Measurements from ENCODE around the gene NCAN. TPM values are rescaled to one million over a fixed set of nuclear protein-coding genes. Genes with fewer than 3 reads are reported as not detected.

Gene NCAN
- total RNA-seq, 1 experiment from 2014 or later: 0.15 TPM

DNA sequence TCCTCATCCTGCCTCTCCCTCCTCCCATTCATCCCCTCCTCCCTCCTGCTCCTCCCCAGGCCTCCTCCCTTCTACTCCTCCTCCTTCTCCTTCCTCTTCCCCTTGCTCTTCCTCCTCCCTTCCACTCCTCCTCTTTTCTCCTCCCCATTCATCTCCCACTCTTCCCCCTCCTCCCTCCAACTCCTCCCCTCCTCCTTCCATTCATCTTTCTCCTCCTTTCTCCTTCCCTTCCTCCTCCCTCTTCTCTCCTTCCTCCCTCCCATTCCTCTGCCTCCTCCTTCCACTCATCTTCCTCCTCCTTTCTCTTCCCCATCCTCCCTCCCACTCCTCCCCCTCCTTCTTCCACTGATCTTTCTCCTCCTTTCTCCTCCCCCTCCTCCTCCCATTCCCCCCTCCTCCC is 27.9 kb downstream of the NCAN start:
- POLR2A ChIA-PET: no interaction called here

DNA sequence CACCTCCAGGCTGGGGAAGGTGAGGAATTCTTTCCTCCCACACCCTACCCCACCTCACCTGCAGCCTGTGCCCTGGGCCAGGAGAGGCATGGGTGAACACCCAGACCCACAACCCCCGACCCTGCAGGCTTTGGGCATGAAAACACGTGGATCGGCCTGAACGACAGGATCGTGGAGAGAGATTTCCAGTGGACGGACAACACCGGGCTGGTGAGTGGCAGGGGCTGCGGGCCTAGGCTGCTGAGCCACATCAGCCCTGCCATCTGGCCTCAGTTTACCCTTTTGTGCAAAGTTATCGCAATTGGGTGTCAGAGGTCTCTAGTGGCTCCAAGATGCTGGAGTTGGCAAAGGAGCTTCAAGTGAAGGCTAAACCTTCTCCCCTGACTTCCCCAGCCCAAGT is 28.7 kb downstream of the NCAN start:
- CTCF ChIA-PET: no interaction called here
- intact Hi-C loops (cut with micrococcal nuclease; ENCODE audit: unreplicated experiment): no loop called here

More for the DNA sequence above, 27.9 kb downstream of the NCAN start:
- in situ Hi-C loops (cut with HindIII; ENCODE audit: low pct_unique_long_range_greater_than_20kb, low sequenced_read_pairs): no loop called here
- no peaks in the 10 kb centered on the region for H3K27me3 ChIP-seq (ENCODE audit: control insufficient read depth, insufficient read depth, low read length)
- BruUV-seq (replicated peaks): no TSS peak
- H3K27ac ChIP-seq (ENCODE audit: low read length): no peak overlapping the region
- H3K9me3 ChIP-seq (ENCODE audit: control insufficient read depth, insufficient read depth, low read depth, low read length): peaks cover 3% of the 10 kb centered on the region; the same call in 1 of the 2 replicates
- intact Hi-C loops (cut with micrococcal nuclease; ENCODE audit: unreplicated experiment): no loop called here
- H3K4me1 ChIP-seq (ENCODE audit: control insufficient read depth, insufficient read depth, low read length): no peaks in the 10 kb centered on the region
- no peak for TF ChIP-seq SIN3A (IDR thresholded peaks at IDR 0.05; ENCODE audit: borderline replicate concordance, insufficient read depth, low read depth, low read length)
- TF ChIP-seq, protein P1, sequence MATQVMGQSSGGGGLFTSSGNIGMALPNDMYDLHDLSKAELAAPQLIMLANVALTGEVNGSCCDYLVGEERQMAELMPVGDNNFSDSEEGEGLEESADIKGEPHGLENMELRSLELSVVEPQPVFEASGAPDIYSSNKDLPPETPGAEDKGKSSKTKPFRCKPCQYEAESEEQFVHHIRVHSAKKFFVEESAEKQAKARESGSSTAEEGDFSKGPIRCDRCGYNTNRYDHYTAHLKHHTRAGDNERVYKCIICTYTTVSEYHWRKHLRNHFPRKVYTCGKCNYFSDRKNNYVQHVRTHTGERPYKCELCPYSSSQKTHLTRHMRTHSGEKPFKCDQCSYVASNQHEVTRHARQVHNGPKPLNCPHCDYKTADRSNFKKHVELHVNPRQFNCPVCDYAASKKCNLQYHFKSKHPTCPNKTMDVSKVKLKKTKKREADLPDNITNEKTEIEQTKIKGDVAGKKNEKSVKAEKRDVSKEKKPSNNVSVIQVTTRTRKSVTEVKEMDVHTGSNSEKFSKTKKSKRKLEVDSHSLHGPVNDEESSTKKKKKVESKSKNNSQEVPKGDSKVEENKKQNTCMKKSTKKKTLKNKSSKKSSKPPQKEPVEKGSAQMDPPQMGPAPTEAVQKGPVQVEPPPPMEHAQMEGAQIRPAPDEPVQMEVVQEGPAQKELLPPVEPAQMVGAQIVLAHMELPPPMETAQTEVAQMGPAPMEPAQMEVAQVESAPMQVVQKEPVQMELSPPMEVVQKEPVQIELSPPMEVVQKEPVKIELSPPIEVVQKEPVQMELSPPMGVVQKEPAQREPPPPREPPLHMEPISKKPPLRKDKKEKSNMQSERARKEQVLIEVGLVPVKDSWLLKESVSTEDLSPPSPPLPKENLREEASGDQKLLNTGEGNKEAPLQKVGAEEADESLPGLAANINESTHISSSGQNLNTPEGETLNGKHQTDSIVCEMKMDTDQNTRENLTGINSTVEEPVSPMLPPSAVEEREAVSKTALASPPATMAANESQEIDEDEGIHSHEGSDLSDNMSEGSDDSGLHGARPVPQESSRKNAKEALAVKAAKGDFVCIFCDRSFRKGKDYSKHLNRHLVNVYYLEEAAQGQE (IDR thresholded peaks at IDR 0.05; ENCODE audit: insufficient read depth in 1 of 2, low read depth in 2 of 2, low read length in 1 of 2): no peak
- no peak for TF ChIP-seq TCF7L2 (IDR thresholded peaks at IDR 0.05; ENCODE audit: low read depth, low read length)
- TF ChIP-seq, protein P2, sequence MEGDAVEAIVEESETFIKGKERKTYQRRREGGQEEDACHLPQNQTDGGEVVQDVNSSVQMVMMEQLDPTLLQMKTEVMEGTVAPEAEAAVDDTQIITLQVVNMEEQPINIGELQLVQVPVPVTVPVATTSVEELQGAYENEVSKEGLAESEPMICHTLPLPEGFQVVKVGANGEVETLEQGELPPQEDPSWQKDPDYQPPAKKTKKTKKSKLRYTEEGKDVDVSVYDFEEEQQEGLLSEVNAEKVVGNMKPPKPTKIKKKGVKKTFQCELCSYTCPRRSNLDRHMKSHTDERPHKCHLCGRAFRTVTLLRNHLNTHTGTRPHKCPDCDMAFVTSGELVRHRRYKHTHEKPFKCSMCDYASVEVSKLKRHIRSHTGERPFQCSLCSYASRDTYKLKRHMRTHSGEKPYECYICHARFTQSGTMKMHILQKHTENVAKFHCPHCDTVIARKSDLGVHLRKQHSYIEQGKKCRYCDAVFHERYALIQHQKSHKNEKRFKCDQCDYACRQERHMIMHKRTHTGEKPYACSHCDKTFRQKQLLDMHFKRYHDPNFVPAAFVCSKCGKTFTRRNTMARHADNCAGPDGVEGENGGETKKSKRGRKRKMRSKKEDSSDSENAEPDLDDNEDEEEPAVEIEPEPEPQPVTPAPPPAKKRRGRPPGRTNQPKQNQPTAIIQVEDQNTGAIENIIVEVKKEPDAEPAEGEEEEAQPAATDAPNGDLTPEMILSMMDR (IDR thresholded peaks at IDR 0.05): no peak
- no peak for TF ChIP-seq POLR2AphosphoS5 (IDR thresholded peaks at IDR 0.05; ENCODE audit: low read depth, low read length)
- H3K4me3 ChIP-seq (ENCODE audit: low read depth in 2 of 2, low read length in 2 of 2): no peak overlapping the region
- CTCF ChIA-PET: no interaction called here
- no peak for DNase-seq (ENCODE audit: low read depth, low spot score)
- no peaks in the 10 kb centered on the region for H3K36me3 ChIP-seq (ENCODE audit: control insufficient read depth, insufficient read depth, low read length)
- no peak for ATAC-seq

More for the DNA sequence above, 28.7 kb downstream of the NCAN start:
- DNase-seq (ENCODE audit: low read depth, low spot score): no peak
- Histone ChIP-seq H3K4me1 (ENCODE audit: control insufficient read depth, insufficient read depth, low read length) (no peaks in the 10 kb centered on the region), H3K9me3 (ENCODE audit: control insufficient read depth, insufficient read depth, low read depth, low read length) (no peaks in the 10 kb centered on the region), H3K27me3 (ENCODE audit: control insufficient read depth, insufficient read depth, low read length) (no peaks in the 10 kb centered on the region), H3K4me3 (ENCODE audit: low read depth in 2 of 2, low read length in 2 of 2) (no peak overlapping the region), H3K27ac (ENCODE audit: low read length) (no peak overlapping the region), H3K36me3 (ENCODE audit: control insufficient read depth, insufficient read depth, low read length) (no peaks in the 10 kb centered on the region)
- TF ChIP-seq SIN3A (IDR thresholded peaks at IDR 0.05; ENCODE audit: borderline replicate concordance, insufficient read depth, low read depth, low read length) (no peak), POLR2AphosphoS5 (IDR thresholded peaks at IDR 0.05; ENCODE audit: low read depth, low read length) (no peak), TCF7L2 (IDR thresholded peaks at IDR 0.05; ENCODE audit: low read depth, low read length) (no peak)
- TF ChIP-seq, protein P1 (IDR thresholded peaks at IDR 0.05; ENCODE audit: insufficient read depth in 1 of 2, low read depth in 2 of 2, low read length in 1 of 2): no peak
- TF ChIP-seq, protein P2 (IDR thresholded peaks at IDR 0.05): no peak
- BruUV-seq (replicated peaks): no TSS peak
- ATAC-seq: no peak
- POLR2A ChIA-PET: no interaction called here
- in situ Hi-C loops (cut with HindIII; ENCODE audit: low pct_unique_long_range_greater_than_20kb, low sequenced_read_pairs): no loop called here
